ENCODE measurements around the gene CANT1. TPM values are rescaled to one million over a fixed set of nuclear protein-coding genes. Genes with fewer than 3 reads are reported as not detected.

Gene CANT1
- polyA plus RNA-seq, 1 donor = 35.9 TPM

DNA sequence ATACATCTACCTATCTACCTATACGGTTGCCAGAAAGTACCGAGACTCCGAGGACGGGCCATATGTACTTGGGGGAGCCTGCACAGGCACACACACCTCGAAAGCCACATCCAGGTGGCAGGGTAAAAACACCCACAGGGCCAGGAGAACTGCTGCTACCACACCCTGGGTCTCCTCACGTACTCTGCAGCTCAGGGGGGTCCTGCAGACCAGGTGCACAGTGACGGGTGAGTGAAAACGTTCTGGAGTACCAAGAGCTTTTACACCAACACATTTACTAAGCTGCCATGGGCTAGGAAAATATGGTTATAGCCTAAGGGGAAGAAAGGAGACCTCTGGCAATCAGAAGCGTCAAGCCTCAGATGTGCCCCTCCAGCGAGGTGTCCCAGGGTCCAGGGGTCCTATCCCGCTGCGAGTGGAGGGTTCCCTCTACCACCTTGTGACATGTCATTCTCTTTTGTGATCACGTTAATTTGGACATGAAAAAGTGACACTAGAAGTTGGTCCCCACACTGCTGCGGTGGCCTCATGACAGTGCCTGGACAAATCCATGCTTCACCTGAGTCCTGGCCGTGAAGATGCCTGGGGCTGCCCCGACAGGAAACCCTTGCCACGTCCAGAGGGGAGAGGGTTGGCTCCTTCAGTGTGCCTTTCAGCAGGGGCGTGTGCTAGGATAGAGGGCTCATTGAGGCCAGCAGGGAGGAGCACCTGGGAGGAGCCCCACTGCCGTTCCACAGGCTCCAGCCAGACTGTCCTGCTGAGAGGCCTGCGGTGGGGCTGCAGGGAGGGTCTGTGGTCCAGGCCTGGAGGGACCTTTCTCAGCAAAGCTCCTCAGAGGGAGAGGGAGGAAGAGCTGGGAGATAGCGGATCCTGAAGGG, 1.8 kb downstream of the CANT1 start:
- DNase-seq = no peak

- DNase-seq = no peak
Observed at GRCh38 chr17:79006794-79007503, 2.6 kb downstream of the CANT1 start.

DNA sequence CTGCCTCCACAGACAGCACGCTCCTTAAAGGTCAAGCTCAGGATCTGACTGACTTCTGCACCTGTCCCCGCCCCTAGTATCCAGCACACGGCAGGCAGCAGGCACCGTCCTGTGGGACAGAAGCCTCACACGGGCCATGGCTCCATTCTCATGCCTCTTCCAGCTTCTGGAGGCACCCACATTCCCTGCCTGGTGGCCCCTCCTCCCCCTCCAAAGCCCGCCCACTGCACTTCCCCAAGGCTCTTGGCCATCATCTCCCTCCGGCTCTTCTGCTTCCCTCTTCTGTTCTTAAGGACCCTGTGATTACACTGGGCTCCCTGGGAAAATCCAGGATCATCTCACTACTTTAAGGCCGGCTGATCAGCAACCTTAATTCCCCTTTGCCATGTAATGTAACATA, 3.5 kb downstream of the CANT1 start:
- no peak for DNase-seq

DNA sequence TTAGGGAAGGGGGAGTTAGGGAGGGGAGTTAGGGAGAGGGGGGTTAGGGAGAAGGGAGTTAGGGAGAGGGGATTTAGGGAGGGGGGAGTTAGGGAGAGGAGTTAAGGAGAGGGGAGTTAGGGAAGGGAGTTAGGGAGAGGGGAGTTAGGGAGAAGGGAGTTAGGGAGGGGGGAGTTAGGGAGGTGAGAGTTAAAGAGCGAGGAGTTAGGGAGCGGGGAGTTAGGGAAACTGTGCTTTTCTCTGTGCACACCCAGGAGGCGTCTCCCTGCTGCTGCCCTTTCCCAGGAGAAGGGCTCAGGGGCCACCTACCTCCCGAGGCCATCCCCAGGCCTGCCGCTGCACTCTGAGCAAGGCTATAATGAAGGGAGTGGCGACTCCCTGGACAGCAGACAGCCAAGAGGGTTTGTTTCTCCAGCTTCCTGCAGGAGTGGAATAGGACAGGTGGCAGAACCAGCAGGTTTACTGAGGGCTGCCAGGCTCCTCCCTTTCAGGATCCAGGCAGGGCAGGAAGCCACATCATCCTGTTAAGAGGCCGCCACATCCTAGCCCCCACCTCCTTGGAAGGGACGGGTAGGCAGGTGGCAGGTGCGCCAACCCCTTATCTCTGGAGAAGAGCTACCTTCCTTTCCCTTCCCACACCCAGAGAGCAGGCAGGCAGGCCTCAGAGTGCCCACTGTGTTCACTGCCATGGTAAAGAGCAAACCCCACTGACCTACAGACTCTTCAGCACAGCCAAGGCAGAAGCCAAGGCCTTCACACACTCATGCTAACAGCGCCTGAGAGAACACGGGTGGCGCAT, 4.3 kb downstream of the CANT1 start:
- no peak for DNase-seq

DNA sequence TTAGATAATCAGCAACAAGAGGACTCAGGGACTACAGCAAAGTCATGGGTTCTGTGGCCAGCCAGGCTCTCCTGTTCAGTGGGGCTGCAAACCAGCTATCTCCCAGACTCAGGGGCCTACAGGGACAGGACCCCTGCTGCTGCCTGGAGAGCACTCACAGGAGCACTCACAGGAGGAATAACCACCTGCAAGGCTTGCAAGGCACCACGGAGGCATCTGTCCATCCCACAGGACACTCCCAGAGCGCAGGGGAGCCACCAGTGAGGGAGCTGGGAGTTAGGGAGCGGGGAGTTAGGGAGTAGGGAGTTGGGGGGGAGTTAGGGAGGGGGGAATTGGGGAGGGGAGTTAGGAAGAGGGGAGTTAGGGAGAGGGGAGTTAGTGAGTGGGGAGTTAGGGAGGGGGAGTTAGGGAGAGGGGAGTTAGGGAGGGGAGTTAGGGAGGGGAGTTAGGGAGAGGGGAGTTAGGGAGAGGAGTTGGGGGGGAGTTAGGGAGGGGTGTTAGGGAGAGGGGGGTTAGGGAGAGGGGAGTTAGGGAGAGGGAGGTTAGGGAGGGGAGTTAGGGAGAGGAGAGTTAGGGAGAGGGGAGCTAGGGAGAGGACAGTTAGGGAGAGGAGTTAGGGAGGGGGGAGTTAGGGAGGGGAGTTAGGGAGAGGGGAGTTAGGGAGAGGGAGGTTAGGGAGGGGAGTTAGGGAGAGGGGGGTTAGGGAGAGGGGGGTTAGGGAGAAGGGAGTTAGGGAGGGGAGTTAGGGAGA, 5.7 kb downstream of the CANT1 start:
- no peak for DNase-seq

DNA sequence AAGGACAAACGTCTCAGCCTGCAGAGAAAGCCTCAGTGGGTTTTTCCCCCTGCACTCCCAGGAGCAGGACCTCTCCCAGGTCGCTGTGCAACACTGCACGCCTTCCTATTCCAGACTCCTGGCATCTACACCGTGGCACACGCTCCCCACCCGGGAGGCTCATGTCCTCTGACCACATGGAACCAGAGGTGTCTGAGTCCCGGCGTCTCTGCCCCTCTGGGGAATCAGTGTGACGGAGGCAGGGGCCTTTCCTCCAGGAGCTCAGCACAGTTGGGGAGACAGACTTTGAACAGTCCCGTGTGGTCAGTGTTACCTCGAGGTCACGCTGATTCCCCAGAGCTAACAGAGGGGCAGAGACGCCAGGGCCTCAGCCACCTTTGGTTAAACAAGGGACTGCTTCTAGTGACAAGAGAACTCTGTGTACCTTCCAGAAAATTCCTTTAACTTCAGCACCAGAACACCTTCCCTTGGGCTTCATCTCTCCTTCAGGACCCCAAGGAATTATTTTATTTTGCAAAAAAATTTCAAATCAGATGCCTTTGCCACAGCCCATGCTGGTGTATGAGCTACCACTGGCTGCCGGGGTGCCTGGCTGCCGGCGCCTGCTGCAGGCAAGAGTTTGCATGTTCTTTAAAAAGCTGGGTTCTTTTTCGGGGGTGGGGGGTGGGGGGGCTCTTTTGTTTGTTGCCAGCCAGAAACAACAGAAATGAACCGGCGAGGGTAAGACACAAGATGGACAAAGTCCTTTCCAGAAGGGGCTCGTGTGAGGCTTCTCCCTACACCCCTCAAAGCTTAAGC, 6.6 kb downstream of the CANT1 start:
- DNase-seq = no peak

DNA sequence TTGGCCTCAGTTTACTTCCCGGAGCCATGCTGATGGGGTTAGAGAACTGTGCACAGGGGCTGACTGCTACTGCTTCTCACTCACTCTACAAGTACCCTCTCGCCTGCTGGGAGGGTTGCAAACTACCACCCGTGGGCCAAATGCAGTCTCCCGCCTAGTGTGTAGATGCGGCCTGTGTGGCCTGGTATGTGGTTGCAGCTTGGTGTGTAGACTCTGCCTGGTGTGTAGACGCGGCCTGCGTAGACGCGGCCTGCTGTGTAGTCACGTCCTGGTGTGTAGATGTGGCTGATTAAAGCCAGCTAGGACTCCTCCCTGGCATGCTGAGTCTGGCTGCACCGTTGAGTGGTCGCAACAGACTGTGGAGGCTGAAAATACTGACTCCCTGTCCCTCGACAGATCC, 7.3 kb downstream of the CANT1 start:
- no peak for DNase-seq

GRCh38 chr17:79001190-79002020, 8.2 kb downstream of the CANT1 start:
- DNase-seq = no peak

DNA sequence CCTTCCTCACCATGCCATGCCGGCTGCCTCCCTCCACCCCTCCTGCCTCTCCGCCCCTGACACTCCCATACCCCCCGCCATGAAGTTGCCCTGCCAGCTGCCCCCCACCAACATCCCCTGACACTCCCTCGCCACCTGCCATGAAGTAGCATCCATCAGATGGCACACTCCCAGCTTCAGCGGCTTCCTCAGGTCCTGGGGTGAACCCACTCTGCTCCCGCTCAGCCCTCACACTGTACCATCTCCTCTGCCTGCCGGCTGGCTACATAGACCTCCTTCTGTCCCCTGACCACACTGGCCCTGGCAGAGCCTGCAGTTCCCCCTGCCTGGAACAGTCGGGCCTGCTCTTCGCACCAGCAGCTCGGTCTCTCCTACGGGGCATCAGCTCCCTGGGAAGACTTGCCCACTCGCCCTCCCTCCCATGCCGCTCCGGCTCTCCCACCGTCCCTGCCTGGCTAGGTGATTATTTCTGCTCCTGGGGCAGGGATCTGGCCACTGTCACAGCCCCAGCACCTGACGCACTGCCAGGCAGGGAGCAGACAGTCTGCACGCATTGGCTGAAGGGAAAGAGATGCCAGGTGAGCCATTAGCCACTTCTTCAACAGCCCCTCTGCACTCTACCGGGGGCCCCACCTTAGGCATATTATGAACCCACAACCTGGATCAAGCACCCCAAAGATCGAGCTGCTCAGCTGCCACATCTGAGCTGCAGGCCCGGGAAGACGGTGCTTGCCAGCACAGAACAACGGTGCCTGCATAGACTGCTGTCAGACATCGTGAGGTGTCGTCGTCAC, 9.0 kb downstream of the CANT1 start:
- no peak for DNase-seq

GRCh38 chr17:78999947-79000395, 9.6 kb downstream of the CANT1 start:
- no peak for DNase-seq

DNA sequence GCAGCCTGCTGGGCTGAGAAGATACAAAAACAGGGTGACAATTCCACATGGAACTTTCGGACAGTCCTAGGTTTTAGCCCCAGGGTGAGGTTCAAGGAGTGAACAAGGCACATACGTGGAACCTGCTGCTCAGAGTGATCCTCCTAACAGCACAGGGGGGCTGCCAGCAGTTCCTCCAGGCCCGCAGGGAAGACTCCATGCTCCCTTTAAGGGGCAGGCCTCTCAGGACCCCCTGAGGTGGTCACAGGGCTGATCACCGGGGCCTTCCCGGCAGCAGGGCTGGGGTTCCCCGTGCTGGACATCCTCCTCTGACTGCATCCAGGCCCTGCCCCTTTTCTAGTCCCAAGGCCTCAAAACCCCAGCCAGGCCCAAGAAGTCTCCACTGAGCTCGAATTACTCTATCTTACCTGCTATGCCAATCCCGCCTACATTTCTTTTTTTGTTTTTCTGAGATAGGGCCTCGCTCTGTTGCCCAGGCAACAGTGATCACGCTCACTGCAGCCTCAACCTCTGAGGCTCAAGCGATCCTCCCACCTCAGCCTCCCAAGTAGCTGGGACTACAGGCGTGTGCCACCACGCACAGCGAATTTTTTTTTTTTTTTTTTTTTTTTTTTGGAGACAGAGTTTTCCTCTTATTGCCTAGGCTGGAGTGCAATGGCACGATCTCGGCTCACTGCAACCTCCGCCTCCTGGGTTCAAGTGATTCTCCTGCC, 10.4 kb downstream of the CANT1 start:
- no peak for DNase-seq

- DNase-seq = no peak
Observed at GRCh38 chr17:78998311-78999055, 11.1 kb downstream of the CANT1 start.

GRCh38 chr17:78997881-78998280, 11.7 kb downstream of the CANT1 start:
- no peak for DNase-seq

- DNase-seq = no peak
Observed at GRCh38 chr17:78997231-78997741, 12.3 kb downstream of the CANT1 start.

GRCh38 chr17:78996781-78997201, 12.8 kb downstream of the CANT1 start:
- DNase-seq = no peak

DNA sequence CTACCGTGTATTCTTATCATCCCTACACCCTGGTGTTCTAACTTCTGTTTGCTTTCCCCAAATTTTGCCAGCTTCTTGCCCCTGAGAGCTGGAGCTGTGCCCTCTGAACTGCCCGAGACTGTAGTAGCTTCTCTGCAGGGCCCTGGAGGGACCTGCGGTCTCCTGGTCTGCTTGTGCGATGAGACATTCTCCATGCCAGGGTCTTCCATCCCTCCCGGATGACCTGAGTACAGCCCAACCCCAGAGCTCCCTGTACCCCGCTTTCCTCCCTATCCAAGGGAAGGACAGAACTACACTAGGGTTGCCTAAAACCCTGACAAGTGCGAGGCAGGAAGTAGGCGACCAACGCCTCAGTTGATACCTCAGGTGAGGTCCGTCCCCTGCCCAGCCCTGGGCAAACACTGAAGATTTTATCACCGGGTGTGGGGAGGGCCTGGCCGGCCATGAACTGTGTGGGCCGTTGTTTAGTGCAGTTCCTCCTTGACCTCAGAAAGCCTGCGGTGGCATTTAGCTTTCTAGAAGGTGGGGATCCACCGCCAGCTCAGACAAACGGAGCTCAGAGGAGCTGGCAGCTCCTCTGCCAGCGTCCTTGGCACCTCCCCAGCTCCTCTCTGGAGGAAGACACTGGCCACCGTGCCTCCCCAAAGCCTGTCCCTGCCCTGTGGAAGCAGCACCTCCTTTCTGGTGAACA, 13.7 kb downstream of the CANT1 start:
- no peak for DNase-seq

Measured in hindlimb muscle (tissue), 1 donor.